Superior temporal gyrus (tissue), 1 donor: ENCODE results near the gene AVPR1A.
"Not testable (repeated sequence)": the region's sequence is repeated elsewhere in the genome, so short reads cannot be mapped to it uniquely, and the experiment has no call there.

Experiments
- DNase-seq: peaks from one replicate; pipeline ENCODE4 v3.0.0-alpha.2; 2016; ENCODE audit errors: extremely low spot score

Gene AVPR1A

GRCh38 chr12:63150713-63151622, at the start of gene AVPR1A:
TSS of gene AVPR1A (minus strand) at chr12:63151201. CDS start at chr12:63150836, 365 bp downstream.
- DNase-seq, result no peak

GRCh38 chr12:63196168-63196567, 45.2 kb upstream of the AVPR1A start:
- no peak for DNase-seq

DNA sequence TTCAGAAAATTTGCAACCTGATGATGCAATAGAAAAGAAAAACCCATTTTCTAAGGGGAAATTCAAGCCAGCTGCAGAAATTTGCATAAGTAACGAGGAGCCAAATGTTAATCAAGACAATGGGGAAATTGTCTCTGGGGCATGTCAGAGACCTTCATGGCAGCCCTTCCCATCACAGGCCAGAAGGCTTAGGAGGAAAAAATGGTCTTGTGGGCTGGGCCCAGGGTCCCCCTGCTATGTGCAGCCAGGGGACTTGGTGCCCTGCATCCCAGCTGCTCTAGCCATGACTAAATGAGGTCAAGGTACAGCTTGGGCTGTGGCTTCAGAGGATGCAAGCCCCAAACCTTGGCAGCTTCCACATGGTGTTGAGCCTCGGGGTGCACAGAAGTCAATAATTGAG, 28.2 kb upstream of the AVPR1A start:
- no peak for DNase-seq

- no peak for DNase-seq
These were observed 19.3 kb upstream of the AVPR1A start for GRCh38 chr12:63170321-63170720.

DNA sequence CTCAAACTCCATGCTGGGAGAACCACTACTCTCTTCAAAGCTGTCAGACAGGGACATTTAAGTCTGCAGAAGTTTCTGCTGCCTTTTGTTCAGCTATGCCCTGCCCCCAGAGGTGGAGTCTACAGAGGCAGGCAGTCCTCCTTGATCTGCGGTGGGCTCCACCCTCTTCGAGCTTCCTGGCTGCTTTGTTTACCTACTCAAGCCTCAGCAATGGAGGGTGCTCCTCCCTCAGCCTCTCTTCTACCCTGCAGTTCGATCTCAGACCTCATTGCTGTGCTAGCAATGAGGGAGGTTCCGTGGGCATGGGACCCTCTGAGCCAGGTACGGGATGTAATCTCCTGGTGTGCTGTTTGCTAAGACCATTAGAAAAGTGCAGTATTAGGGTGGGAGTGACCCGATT, 16.7 kb upstream of the AVPR1A start:
- not testable (repeated sequence) for DNase-seq

DNA sequence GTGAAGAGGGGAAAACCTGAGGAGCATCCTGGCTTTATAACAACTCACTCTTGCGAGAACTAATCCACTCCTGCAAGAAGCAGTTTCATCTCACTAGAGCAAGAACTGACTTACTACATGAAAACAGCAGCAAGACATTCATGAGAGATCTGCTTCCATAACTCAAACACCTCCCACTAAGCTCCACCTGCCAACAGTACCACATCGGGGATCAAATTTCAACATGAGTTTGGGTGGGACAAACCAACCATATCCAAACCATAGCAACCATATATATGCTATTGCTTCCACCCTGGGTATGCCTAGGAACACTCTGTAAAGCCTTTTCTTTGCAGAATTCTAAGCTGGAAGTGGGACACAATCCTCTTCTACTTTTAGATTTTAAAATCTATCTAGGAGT, 13.9 kb upstream of the AVPR1A start:
- no peak for DNase-seq

GRCh38 chr12:63163541-63163940, 12.5 kb upstream of the AVPR1A start:
- no peak for DNase-seq

GRCh38 chr12:63155375-63155774, 4.4 kb upstream of the AVPR1A start:
- DNase-seq, result no peak

- no peak for DNase-seq
These were observed 3.6 kb upstream of the AVPR1A start for GRCh38 chr12:63154560-63154959.

- no peak for DNase-seq
These were observed 1.3 kb upstream of the AVPR1A start for GRCh38 chr12:63152321-63152700.

DNA sequence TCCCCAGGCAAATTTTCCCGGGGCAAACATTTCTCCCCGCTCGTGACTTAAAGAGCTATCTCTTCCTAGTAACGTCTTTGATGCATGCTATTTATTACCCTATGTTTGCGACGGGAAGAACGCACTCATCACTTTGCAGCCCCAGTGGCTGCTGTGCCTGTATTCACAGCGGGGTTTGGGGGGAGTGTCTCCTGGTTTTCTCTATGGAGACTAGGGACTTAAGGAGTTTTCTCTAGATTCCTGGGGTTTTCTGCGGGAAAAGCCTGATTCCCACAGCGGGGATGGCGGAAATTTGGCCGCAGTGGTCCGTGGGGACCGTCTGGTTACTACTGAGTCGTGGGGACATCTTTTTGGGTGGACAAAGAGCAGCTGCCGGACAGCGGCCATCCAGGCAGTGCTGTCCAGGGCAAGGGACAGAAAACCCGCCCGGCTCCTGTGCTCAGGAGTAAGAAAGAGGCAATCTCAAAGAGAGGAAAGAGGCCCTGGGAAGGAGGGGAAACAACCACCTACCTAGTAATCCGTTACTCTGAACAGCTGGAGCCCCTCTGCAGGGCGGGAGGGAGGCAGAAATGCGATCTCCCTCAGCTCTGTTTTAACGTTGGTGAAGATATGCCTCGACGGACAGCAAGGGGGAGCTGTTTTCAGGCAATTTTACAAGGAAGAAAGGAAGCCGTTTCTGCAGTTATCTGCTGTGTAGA, 771 bp upstream of the AVPR1A start:
- DNase-seq, result peak; percentile 69

GRCh38 chr12:63149909-63150712, 890 bp downstream of the AVPR1A start:
- no peak for DNase-seq

DNA sequence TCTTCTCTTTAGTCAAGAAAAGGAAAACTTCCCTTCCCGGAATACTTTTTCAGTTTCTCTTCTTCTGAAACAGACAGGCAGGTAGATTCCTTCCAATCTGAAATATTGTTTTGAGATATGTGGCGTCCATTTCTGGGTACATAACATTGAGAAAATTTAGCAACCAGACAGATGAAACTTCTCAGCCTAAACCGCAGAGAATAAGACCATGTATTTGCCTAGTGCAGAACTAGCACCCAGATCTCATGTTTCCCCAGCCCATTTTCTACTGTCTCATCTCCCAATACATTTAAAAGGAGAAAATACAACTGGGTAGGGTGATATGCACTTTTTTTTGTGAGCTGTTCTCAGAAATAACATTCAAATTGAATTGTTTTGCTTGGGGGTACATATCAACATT, 6.4 kb downstream of the AVPR1A start:
- no peak for DNase-seq

DNA sequence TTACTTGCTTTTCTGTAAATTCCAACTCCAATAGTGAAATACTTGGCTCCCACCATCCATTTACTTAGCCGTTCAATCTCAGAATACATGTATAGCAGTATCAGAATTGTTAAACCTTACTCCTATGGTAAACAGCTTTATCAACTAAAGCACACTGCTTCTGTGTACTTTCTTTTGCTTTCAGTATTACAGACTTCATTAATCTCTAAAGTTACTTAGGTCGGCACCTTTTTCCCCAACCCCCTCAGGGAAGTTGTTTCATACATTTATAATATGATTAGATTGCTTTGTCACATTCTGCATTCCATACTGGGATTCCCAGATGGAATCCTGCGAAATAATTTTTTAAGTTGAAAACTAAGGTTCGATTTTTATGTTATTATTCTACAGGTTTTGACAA, 12.5 kb downstream of the AVPR1A start:
- no peak for DNase-seq

DNA sequence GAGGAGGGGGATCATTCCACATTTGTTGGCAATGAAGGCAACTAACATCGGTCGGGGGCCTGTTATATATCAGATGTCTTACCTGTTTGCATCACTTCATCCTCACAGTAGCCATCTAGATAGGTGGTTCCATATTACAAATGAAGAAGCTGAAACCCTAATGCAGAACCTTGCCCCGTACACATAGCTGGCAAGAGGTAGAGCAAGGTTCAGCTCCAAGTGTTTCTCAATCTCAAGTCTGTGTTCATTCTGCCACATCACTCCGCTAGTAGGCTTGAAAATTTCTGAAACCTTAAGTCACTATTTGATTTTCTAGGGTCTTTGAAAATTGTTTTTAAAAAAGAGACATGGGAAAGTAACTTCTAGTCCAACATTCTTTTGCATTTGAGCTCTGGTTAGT, 17.0 kb downstream of the AVPR1A start:
- no peak for DNase-seq

DNA sequence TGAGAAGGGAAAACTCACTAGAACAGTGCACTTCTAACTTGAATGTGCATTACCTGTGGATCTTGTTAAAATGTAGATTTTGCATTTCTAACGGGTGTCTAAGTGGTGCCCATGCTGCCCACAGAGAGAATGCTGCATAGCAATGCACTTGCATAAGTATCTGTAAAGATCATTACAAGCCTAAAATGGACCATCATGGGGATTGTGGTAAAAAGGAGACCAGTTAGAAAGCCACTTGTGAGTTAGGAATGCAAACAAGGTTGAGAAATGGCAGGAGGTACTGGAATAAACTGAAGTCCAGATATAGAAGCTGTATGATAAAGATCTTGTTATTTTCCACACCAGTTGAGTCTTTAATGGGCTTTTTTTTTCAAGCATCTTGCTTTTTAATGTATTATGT, 18.8 kb downstream of the AVPR1A start:
- no peak for DNase-seq

GRCh38 chr12:63129927-63130326, 21.1 kb downstream of the AVPR1A start:
- no peak for DNase-seq

DNA sequence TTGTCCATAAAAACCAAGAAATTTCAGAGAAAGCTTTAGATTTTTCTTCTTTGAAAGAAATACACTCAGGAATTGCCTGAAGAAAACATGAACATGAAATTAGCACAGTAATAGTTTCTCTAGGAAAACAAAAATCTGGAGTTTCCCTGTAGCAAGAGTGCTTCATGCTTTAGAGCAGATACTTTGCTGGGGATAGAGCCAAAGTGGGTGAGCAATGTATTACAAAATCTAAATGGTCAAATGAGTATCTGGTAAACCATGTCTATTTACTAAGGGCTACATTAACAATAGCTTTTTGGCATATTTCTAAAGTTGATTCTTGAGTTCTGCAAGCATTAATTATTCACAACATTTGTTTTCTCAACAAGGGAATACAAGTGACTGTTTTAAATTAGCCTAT, 26.2 kb downstream of the AVPR1A start:
- no peak for DNase-seq

DNA sequence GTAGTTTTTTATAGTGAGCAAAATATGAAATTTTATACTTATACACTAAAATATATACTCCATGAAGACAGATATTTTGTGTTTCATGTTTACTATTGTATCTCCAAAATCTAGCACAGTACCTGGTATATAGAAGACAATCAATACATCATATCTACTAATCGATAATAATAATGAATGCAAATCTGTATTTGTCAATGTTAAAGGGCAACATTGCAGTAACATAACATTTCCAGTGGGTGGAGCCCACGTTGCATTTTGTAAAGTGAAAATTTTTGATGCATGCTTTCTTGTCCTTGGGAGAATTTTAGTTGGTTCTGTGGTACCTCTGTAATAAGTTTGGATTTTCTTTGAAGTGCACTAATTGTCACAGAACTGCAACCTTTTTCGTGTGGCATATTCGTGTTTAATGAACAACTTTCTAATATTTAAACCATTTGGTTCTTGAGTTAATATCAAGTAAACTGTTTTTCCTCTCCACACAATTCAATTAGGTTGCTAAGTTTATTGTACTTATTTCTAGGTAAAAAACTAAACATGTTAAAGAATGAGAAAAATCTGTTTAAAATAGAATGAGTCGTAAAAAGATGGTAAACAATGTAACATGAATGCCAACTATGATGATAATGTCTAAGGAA, 47.4 kb downstream of the AVPR1A start:
- peak; percentile 75 for DNase-seq

DNA sequence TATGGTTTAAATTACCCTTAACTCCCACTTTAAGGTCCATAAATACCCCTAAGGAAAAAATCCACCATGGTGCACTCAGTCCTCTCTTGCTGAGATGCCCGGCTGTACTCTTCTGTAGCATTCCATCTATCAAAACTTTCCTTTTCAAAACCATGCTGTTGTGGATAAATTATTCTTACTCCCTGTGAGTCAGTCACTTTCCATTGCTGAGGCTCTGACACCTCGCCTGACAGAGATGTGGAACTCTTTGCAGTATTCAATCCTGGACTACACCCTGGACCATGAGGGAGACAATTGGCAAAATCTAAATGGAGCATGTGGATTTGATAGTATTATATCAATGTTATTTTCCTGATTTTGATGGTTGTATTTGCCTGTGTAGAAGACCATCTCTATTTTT, 49.1 kb downstream of the AVPR1A start:
- no peak for DNase-seq

GRCh38 chr12:63098851-63099250, 52.1 kb downstream of the AVPR1A start:
- DNase-seq, result no peak
